HCT116 (cell line): ENCODE results near the gene SAMD14. TPM values are rescaled to one million over a fixed set of nuclear protein-coding genes. Genes with fewer than 3 reads are reported as not detected.

Source experiments
- ATAC-seq: fragments of 200-7000 bp; cut with Tn5 transposase; 2 replicates; pipeline ENCODE4 v1.9.1; 2020; ENCODE audit warnings: mild to moderate bottlenecking, moderate library complexity
- BruUV-seq: library from RNA; stranded (reverse); fragments of 400-500 nt; replicated peaks from 2 replicates; lab custom pipeline; 2021; lab: Mats Ljungman, UMichigan
- CTCF ChIA-PET: fragments of 300-600 bp; sonication (Branson Sonifier 250); formaldehyde crosslinking; loops from one replicate; lab custom pipeline; 2021; ENCODE audit warnings: antibody characterized with exemption; lab: Charles Lee
- POLR2A ChIA-PET: fragments of 300-600, 350-600 bp; sonication (Branson Sonifier 250); formaldehyde crosslinking; loops from one replicate; lab custom pipeline; 2021; ENCODE audit warnings: antibody characterized with exemption; lab: Charles Lee
- RAD21 ChIA-PET, 2 experiments: fragments of 300-600 bp; sonication (Branson Sonifier 250); formaldehyde crosslinking; loops; one replicate each; lab custom pipeline; 2023; ENCODE audit warnings: low total read pairs in 2 of 2; ENCODE audit not compliant: uncharacterized antibody in 2 of 2, unreplicated experiment in 2 of 2, low non-redundant PET in 1 of 2; lab: Charles Lee
- DNase-seq: peaks from one replicate; pipeline ENCODE4 v3.0.0-alpha.2; 2010; ENCODE audit warnings: low read depth, low spot score
- H2AFZ ChIP-seq: fragments of 200-600 bp; shearing (Covaris generic), sonication (generic); 2 replicates; pipeline ENCODE4 v1.6.1; 2017; ENCODE audit warnings: low read depth, mixed run types, mixed read lengths, antibody characterized with exemption, low read length; ENCODE audit not compliant: poor library complexity, severe bottlenecking
- H3K27ac ChIP-seq: 2 replicates; pipeline ENCODE4 v1.5.1; 2012; ENCODE audit warnings: low read depth, low read length
- H3K27me3 ChIP-seq: fragments of 200-600 bp; sonication (generic); 2 replicates; pipeline ENCODE4 v1.6.1; 2016; ENCODE audit warnings: mixed run types, low read length, mixed read lengths; ENCODE audit not compliant: insufficient read depth
- H3K36me3 ChIP-seq, 2 experiments: fragments of 200-500 bp in 1 of 2; fragments of 200-600 bp in 1 of 2; sonication (Bioruptor generic) in 1 of 2; sonication (generic) in 1 of 2; 2 replicates each; pipeline versions ENCODE4 v1.5.1 to v1.6.1; 2014 to 2016; ENCODE audit warnings: low read length in 2 of 2, inconsistent platforms in 1 of 2, mixed read lengths in 1 of 2, mixed run types in 1 of 2; ENCODE audit not compliant: insufficient read depth in 2 of 2, control insufficient read depth in 1 of 2
- H3K4me1 ChIP-seq, 2 experiments: fragments of 200-600 bp in 1 of 2; sonication (generic) in 1 of 2; 2 replicates each; pipeline versions ENCODE4 v1.5.1 to v1.6.1; 2012 to 2017; ENCODE audit warnings: low read length in 2 of 2, inconsistent platforms in 1 of 2, mild to moderate bottlenecking in 1 of 2, mixed read lengths in 1 of 2, mixed run types in 1 of 2, moderate library complexity in 1 of 2; ENCODE audit not compliant: insufficient read depth in 2 of 2, control insufficient read depth in 1 of 2
- H3K4me2 ChIP-seq: fragments of 200-600 bp; sonication (generic); 2 replicates; pipeline ENCODE4 v1.6.1; 2017; ENCODE audit warnings: mixed run types, low read length, mixed read lengths
- H3K4me3 ChIP-seq, 2 experiments: fragments of 200-600 bp in 1 of 2; sonication (generic) in 1 of 2; replicated peaks in 1 of 2; 2 replicates each; pipeline ENCODE4 v1.5.1; 2011 to 2016; ENCODE audit warnings: low read length in 2 of 2, control low read depth in 1 of 2, low read depth in 1 of 2, mild to moderate bottlenecking in 1 of 2, mixed read lengths in 1 of 2, mixed run types in 1 of 2
- H3K79me2 ChIP-seq: fragments of 200-600 bp; sonication (generic); 2 replicates; pipeline ENCODE4 v1.6.1; 2017; ENCODE audit warnings: mild to moderate bottlenecking, mixed run types, low read length, moderate library complexity, mixed read lengths; ENCODE audit not compliant: insufficient read depth
- H3K9ac ChIP-seq: fragments of 200-600 bp; sonication (generic); 2 replicates; pipeline ENCODE4 v1.6.1; 2016; ENCODE audit warnings: low read length, mixed read lengths
- H3K9me2 ChIP-seq: fragments of 200-600 bp; sonication (generic), shearing (Covaris generic); 2 replicates; pipeline ENCODE4 v1.6.1; 2017; ENCODE audit warnings: mixed run types, mild to moderate bottlenecking, moderate library complexity; ENCODE audit not compliant: insufficient read depth
- H3K9me3 ChIP-seq, 2 experiments: fragments of 200-500 bp in 1 of 2; fragments of 200-600 bp in 1 of 2; sonication (Bioruptor generic) in 1 of 2; sonication (generic) in 1 of 2; 2 replicates each; pipeline ENCODE4 v1.6.1; 2014 to 2017; ENCODE audit warnings: low read length in 2 of 2, mixed read lengths in 2 of 2, inconsistent platforms in 1 of 2, low read depth in 1 of 2, mild to moderate bottlenecking in 1 of 2, mixed run types in 1 of 2, moderate library complexity in 1 of 2; ENCODE audit not compliant: control insufficient read depth in 1 of 2, insufficient read depth in 1 of 2
- H4K20me1 ChIP-seq: fragments of 200-600 bp; sonication (generic), shearing (Covaris generic); 2 replicates; pipeline ENCODE4 v1.6.1; 2017; ENCODE audit warnings: mixed run types, mild to moderate bottlenecking, moderate library complexity; ENCODE audit not compliant: insufficient read depth
- CTCF ChIP-seq, 3 experiments: fragments of 200-600 bp in 1 of 3; sonication (generic) in 1 of 3; IDR thresholded peaks in 2 of 3; conservative IDR thresholded peaks in 1 of 3; 2 replicates each; pipeline ENCODE4 v1.5.1; 2012 to 2017; ENCODE audit warnings: low read depth in 2 of 3, low read length in 2 of 3, antibody characterized with exemption in 1 of 3, borderline replicate concordance in 1 of 3, control low read depth in 1 of 3, mild to moderate bottlenecking in 1 of 3, mixed read lengths in 1 of 3, mixed run types in 1 of 3, moderate library complexity in 1 of 3; ENCODE audit not compliant: insufficient read depth in 1 of 3
- ELF1 ChIP-seq: IDR thresholded peaks from 2 replicates; pipeline ENCODE4 v1.6.1; 2012; ENCODE audit warnings: low read depth, borderline replicate concordance
- EZH2 ChIP-seq: fragments of 200-600 bp; sonication (generic); IDR thresholded peaks from 2 replicates; pipeline ENCODE4 v1.6.1; 2017; ENCODE audit warnings: antibody characterized with exemption, mixed run types
- EZH2phosphoT487 ChIP-seq: fragments of 200-600 bp; IDR thresholded peaks from 2 replicates; pipeline ENCODE4 v1.6.1; 2018; ENCODE audit warnings: antibody characterized with exemption, borderline replicate concordance
- FOSL1 ChIP-seq: IDR thresholded peaks from 2 replicates; pipeline ENCODE4 v1.6.1; 2012; ENCODE audit warnings: low read depth
- JUND ChIP-seq: IDR thresholded peaks from 2 replicates; pipeline ENCODE4 v1.6.1; 2012
- POLR2A ChIP-seq: IDR thresholded peaks from 2 replicates; pipeline ENCODE4 v1.7.0; 2011; ENCODE audit warnings: borderline replicate concordance; ENCODE audit not compliant: insufficient read depth, insufficient read length; ENCODE audit errors: extremely low read depth
- POLR2AphosphoS5 ChIP-seq: IDR thresholded peaks from 2 replicates; pipeline ENCODE4 v1.6.1; 2011; ENCODE audit warnings: mild to moderate bottlenecking, low read depth, low read length, moderate library complexity
- SIN3A ChIP-seq: IDR thresholded peaks from 2 replicates; pipeline ENCODE4 v1.6.1; 2012; ENCODE audit warnings: low read depth
- SP1 ChIP-seq: IDR thresholded peaks from 2 replicates; pipeline ENCODE4 v1.6.1; 2012; ENCODE audit warnings: low read depth
- SRF ChIP-seq: IDR thresholded peaks from 2 replicates; pipeline ENCODE4 v1.6.1; 2012; ENCODE audit warnings: low read depth
- TCF7L2 ChIP-seq: IDR thresholded peaks from 2 replicates; pipeline ENCODE4 v1.7.0; 2011; ENCODE audit warnings: borderline replicate concordance, inconsistent platforms; ENCODE audit not compliant: insufficient read depth, insufficient read length; ENCODE audit errors: extremely low read depth
- YY1 ChIP-seq: IDR thresholded peaks from 2 replicates; pipeline ENCODE4 v1.6.1; 2011; ENCODE audit warnings: low read length, low read depth, moderate library complexity, mild to moderate bottlenecking; ENCODE audit not compliant: insufficient replicate concordance; ENCODE audit errors: extremely low read depth
- intact Hi-C: fragments of 100-400 bp; cut with micrococcal nuclease; formaldehyde crosslinking; loops from 2 replicates; pipeline ENCODE4 v1.10.0; 2022
- total RNA-seq: library from RNA; stranded (reverse); gene quantifications from one replicate; pipeline ENCODE4 v1.2.1, GENCODE V29; 2021; ENCODE audit not compliant: unreplicated experiment

The SAMD14 gene
- total RNA-seq, 1 experiment from 2014 or later: 1.5 TPM

- intact Hi-C loops: no loop called here
- Histone ChIP-seq H3K9me2 (no peaks in the 10 kb centered on the region), H4K20me1 (peaks cover 4% of the 10 kb centered on the region; the same call in 1 of the 2 replicates), H3K79me2 (peaks cover 20% of the 10 kb centered on the region; the same call in 1 of the 2 replicates), H2AFZ (no peak overlapping the region), H3K9me3 (no peaks in the 10 kb centered on the region), H3K27ac (no peak overlapping the region; the same call in 1 of the 2 replicates), H3K36me3 (peaks cover 55 to 63% of the 10 kb centered on the region in 2 experiments), H3K4me1 (peaks cover 12 to 31% of the 10 kb centered on the region in 2 experiments), H3K9ac (no peak overlapping the region), H3K27me3 (no peaks in the 10 kb centered on the region), H3K4me2 (no peak overlapping the region), H3K4me3 (no peak overlapping the region)
- BruUV-seq: no TSS peak
- ChIA-PET CTCF (interaction anchor here (1.4 to 1.6 kb wide), 2 partner anchors 12 to 14 kb away, joined by 3 to 5 read pairs; no protein-coding TSS in a partner anchor), POLR2A (no interaction called here), RAD21 (no interaction called here)
- DNase-seq (no peak), ATAC-seq (no peak)
- no peak for TF ChIP-seq JUND
- no peak for TF ChIP-seq TCF7L2
- TF ChIP-seq SP1: no peak
- no peak for TF ChIP-seq EZH2
- no peak for TF ChIP-seq POLR2AphosphoS5
- no peak for TF ChIP-seq CTCF (IDR thresholded peaks at IDR 0.05 in 2 of 3, conservative IDR thresholded peaks at IDR 0.05 in 1 of 3; ENCODE audit: borderline replicate concordance in 1 of 3, insufficient read depth in 1 of 3, low read depth in 2 of 3, low read length in 2 of 3)
- no peak for TF ChIP-seq FOSL1
- no peak for TF ChIP-seq YY1
- TF ChIP-seq SRF: no peak
- TF ChIP-seq SIN3A: no peak
- no peak for TF ChIP-seq ELF1
- TF ChIP-seq EZH2phosphoT487: no peak
- TF ChIP-seq POLR2A: no peak
These were observed 5.5 kb upstream of the SAMD14 start for GRCh38 chr17:50135316-50136095.
